ENCODE measurements around the gene THEM4. TPM values are rescaled to one million over a fixed set of nuclear protein-coding genes. Genes with fewer than 3 reads are reported as not detected.

Gene THEM4
- total and polyA plus RNA-seq, 2 experiments from 2014 or later = 13.4 to 20.4 TPM

DNA sequence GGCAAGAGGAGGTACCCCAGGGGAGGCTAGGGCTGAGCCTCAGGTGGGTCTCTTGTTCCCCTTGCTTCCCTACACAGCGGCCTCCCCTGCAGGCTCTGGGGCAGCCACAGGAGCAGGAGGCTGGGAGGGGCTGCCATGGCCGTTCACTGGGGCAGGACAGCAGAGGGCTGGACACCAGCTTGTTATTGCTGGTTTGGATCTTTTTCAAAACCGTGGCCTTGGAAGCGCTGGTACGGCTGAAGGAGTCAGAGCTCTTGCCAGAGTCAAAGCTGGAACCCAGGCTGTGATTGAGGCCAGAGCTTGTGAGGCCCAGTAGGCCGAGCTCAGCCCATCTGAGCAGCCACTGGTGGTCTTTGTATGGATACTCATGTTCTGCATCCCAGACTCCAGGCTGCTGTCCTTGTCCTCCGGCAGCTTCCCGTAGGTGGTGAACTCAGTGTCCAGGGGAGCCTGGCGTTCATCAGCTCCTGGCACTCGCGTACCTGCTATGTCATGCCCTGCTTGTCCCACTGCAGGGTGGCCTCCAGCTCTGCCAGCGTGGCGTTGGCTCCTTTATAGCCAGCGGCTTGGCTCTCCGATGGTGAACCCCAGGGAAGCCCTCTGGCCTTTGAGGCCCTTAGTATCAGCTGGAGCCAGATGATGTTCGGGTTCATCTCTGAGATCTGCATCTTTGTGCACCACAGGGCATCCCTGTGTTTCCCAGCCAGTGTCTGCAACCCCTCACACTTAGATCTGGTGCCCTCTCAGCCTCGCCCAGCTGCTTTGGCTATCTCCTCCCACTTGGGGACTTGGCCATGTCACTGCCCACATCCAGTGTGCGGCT, 40.3 kb upstream of the THEM4 start:
- no peak overlapping the region for H3K4me2 ChIP-seq
- no peak overlapping the region for H3K4me3 ChIP-seq
- no peaks in the 10 kb centered on the region for H3K36me3 ChIP-seq (ENCODE audit: insufficient read depth)
- H2AFZ ChIP-seq = no peak overlapping the region
- no peak for ATAC-seq
- no peak overlapping the region for H3K27ac ChIP-seq (ENCODE audit: low read depth)
- peaks cover 7% of the 10 kb centered on the region; the same call in 1 of the 2 replicates for H3K4me1 ChIP-seq (ENCODE audit: insufficient read depth)
- H3K9me3 Mint-ChIP-seq = no peaks in the 10 kb centered on the region; the same call in 2 of the 3 replicates
- no peak overlapping the region for H3K27ac Mint-ChIP-seq
- H3K27me3 ChIP-seq (ENCODE audit: insufficient read depth) = no peaks in the 10 kb centered on the region
- H4K20me1 ChIP-seq (replicated peaks; ENCODE audit: insufficient read depth) = no peaks in the 10 kb centered on the region
- no peaks in the 10 kb centered on the region for H3K36me3 Mint-ChIP-seq (ENCODE audit: low read depth)
- peaks cover 8% of the 10 kb centered on the region for H3K9me2 ChIP-seq (ENCODE audit: insufficient read depth)
- no peaks in the 10 kb centered on the region for H3K79me2 ChIP-seq (replicated peaks; ENCODE audit: insufficient read depth)
- peaks cover 9% of the 10 kb centered on the region for H3K4me1 Mint-ChIP-seq
- no peaks in the 10 kb centered on the region for H3F3A ChIP-seq (replicated peaks; ENCODE audit: low read depth)
- no peak for DNase-seq (ENCODE audit: low spot score)
- TF ChIP-seq ZNF331 (CRISPR knock-in tag; IDR thresholded peaks at IDR 0.05; ENCODE audit: low read depth) (no peak), NANOG (IDR thresholded peaks at IDR 0.05; ENCODE audit: borderline replicate concordance) (no peak), CREB1 (CRISPR knock-in tag; IDR thresholded peaks at IDR 0.05; ENCODE audit: low read depth) (no peak), JUNB (IDR thresholded peaks at IDR 0.05; ENCODE audit: unreplicated experiment) (no peak), ETS1 (IDR thresholded peaks at IDR 0.05) (no peak), EZH2 (IDR thresholded peaks at IDR 0.05; ENCODE audit: low read depth, unreplicated experiment) (no peak), REST (IDR thresholded peaks at IDR 0.05; ENCODE audit: unreplicated experiment) (no peak), POLR2AphosphoS5 (IDR thresholded peaks at IDR 0.05; ENCODE audit: low read depth) (no peak), EZH2phosphoT487 (IDR thresholded peaks at IDR 0.05; ENCODE audit: unreplicated experiment) (no peak)
- TF ChIP-seq, protein P1, sequence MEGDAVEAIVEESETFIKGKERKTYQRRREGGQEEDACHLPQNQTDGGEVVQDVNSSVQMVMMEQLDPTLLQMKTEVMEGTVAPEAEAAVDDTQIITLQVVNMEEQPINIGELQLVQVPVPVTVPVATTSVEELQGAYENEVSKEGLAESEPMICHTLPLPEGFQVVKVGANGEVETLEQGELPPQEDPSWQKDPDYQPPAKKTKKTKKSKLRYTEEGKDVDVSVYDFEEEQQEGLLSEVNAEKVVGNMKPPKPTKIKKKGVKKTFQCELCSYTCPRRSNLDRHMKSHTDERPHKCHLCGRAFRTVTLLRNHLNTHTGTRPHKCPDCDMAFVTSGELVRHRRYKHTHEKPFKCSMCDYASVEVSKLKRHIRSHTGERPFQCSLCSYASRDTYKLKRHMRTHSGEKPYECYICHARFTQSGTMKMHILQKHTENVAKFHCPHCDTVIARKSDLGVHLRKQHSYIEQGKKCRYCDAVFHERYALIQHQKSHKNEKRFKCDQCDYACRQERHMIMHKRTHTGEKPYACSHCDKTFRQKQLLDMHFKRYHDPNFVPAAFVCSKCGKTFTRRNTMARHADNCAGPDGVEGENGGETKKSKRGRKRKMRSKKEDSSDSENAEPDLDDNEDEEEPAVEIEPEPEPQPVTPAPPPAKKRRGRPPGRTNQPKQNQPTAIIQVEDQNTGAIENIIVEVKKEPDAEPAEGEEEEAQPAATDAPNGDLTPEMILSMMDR (conservative IDR thresholded peaks at IDR 0.05; ENCODE audit: low read depth in 2 of 2) = no peak
- H3K27me3 Mint-ChIP-seq (ENCODE audit: insufficient read depth, low read depth, poor library complexity) = peaks cover 7% of the 10 kb centered on the region
- H3K4me3 Mint-ChIP-seq = no peak overlapping the region
